Endodermal cell (in vitro differentiated cells): ENCODE data around the gene EBPL. TPM values are rescaled to one million over a fixed set of nuclear protein-coding genes. Genes with fewer than 3 reads are reported as not detected.

Source experiments
- DNase-seq: peaks from one replicate; pipeline ENCODE4 v3.0.0-alpha.2; 2017
- H3K27ac ChIP-seq: 2 replicates; pipeline ENCODE4 v1.5.1; 2013; ENCODE audit warnings: mild to moderate bottlenecking, low read depth, low read length, moderate library complexity
- H3K27me3 ChIP-seq: 2 replicates; pipeline ENCODE4 v1.6.1; 2013; ENCODE audit warnings: mild to moderate bottlenecking, low read length, moderate library complexity; ENCODE audit not compliant: insufficient read depth, control insufficient read depth, poor library complexity, severe bottlenecking
- H3K36me3 ChIP-seq: 2 replicates; pipeline ENCODE4 v1.7.0; 2013; ENCODE audit warnings: mild to moderate bottlenecking, low read length, moderate library complexity; ENCODE audit not compliant: control insufficient read depth, insufficient read depth
- H3K4me1 ChIP-seq: one replicate; pipeline ENCODE4 v1.7.0; 2013; ENCODE audit warnings: low read length; ENCODE audit not compliant: control insufficient read depth, insufficient read depth
- H3K4me3 ChIP-seq: 2 replicates; pipeline ENCODE4 v1.5.1; 2013; ENCODE audit warnings: mild to moderate bottlenecking, low read length, moderate library complexity
- H3K9ac ChIP-seq: 2 replicates; pipeline ENCODE4 v1.6.1; 2013; ENCODE audit warnings: mild to moderate bottlenecking, low read length, moderate library complexity; ENCODE audit not compliant: poor library complexity, severe bottlenecking; ENCODE audit errors: extremely low read depth
- H3K9me3 ChIP-seq: 2 replicates; pipeline ENCODE4 v1.6.1; 2013; ENCODE audit warnings: mild to moderate bottlenecking, low read length, moderate library complexity; ENCODE audit not compliant: control insufficient read depth
- H3K27ac Mint-ChIP-seq: 2 replicates; pipeline ENCODE4 v1.8.0; 2020; ENCODE audit warnings: mixed read lengths
- H3K27me3 Mint-ChIP-seq: 2 replicates; pipeline ENCODE4 v1.8.0; 2021; ENCODE audit warnings: mild to moderate bottlenecking, mixed read lengths; ENCODE audit not compliant: insufficient read depth
- H3K36me3 Mint-ChIP-seq: 2 replicates; pipeline ENCODE4 v1.8.0; 2020; ENCODE audit warnings: low read depth, mixed read lengths
- H3K4me1 Mint-ChIP-seq: 2 replicates; pipeline ENCODE4 v1.8.0; 2020; ENCODE audit warnings: mixed read lengths
- H3K4me3 Mint-ChIP-seq: 2 replicates; pipeline ENCODE4 v1.8.0; 2020; ENCODE audit warnings: mild to moderate bottlenecking, moderate library complexity, mixed read lengths
- H3K9me3 Mint-ChIP-seq: 2 replicates; pipeline ENCODE4 v1.8.0; 2020; ENCODE audit warnings: mild to moderate bottlenecking, mixed read lengths
- CTCF ChIP-seq: fragments of 200-600 bp; sonication (generic); conservative IDR thresholded peaks from 2 replicates; pipeline ENCODE4 v1.5.0; 2021; ENCODE audit warnings: antibody characterized with exemption, mild to moderate bottlenecking
- WGBS, 2 experiments: methylation state at CpG; one replicate each; pipeline versions ENCODE4 v1.1.5 to v1.1.7; 2013; ENCODE audit warnings: missing lambda C conversion rate in 2 of 2, mixed read lengths in 1 of 2; ENCODE audit not compliant: insufficient coverage in 1 of 2, insufficient read length in 1 of 2; 5-methylcytosine and 5-hydroxymethylcytosine counted together
- total RNA-seq, 2 donors: library from RNA; stranded (reverse); fragmentation: NEBNext Ultra II Directional in 1 of 2; extraction: Animal tissue kit (Norgen Biotek cat#: 25700) in 1 of 2; gene quantifications; 2 replicates in 1 of 2; 3 replicates in 1 of 2; pipeline ENCODE4 v1.2.1, GENCODE V29; 2021

Gene EBPL
- total RNA-seq, 2 donors from 2014 or later = 60.2 to 85.2 TPM

- Mint-ChIP-seq H3K27ac (peak within 1 kb of the TSS; percentile 37), H3K27me3 (no peaks in the 10 kb centered on the region), H3K4me3 (peak within 1 kb of the TSS; percentile 18), H3K9me3 (no peaks in the 10 kb centered on the region), H3K4me1 (peaks cover 17% of the 10 kb centered on the region), H3K36me3 (no peaks in the 10 kb centered on the region)
- Histone ChIP-seq H3K36me3 (no peaks in the 10 kb centered on the region), H3K9ac (no peak within 1 kb of the TSS), H3K4me1 (peaks cover 4% of the 10 kb centered on the region), H3K4me3 (no peak within 1 kb of the TSS), H3K27me3 (no peaks in the 10 kb centered on the region), H3K9me3 (no peaks in the 10 kb centered on the region), H3K27ac (no peak within 1 kb of the TSS)
- no peak for TF ChIP-seq CTCF
- 57 to 62% methylated on average over 6 to 17 of the region's 17 CpGs for WGBS, 2 experiments
- peak; percentile 93 for DNase-seq
These were observed 63.2 kb downstream of the EBPL start, which contains the start of gene ARL11 for GRCh38 chr13:49627831-49628652. Gene ARL11, plus strand, starts transcription at chr13:49628507. Its CDS starts 1,941 bp downstream, at chr13:49630448.

- Histone ChIP-seq H3K27ac (no peak overlapping the region), H3K4me1 (peaks cover 3% of the 10 kb centered on the region), H3K36me3 (no peaks in the 10 kb centered on the region), H3K9me3 (no peaks in the 10 kb centered on the region), H3K4me3 (no peak overlapping the region), H3K27me3 (no peaks in the 10 kb centered on the region), H3K9ac (no peak overlapping the region)
- H3K4me1 Mint-ChIP-seq = peaks cover 13% of the 10 kb centered on the region
- no peaks in the 10 kb centered on the region for H3K27me3 Mint-ChIP-seq
- no peaks in the 10 kb centered on the region for H3K9me3 Mint-ChIP-seq
- no peaks in the 10 kb centered on the region for H3K36me3 Mint-ChIP-seq
- no peak overlapping the region for H3K4me3 Mint-ChIP-seq
- DNase-seq = no peak
- 87 to 92% methylated on average over 8 to 12 of the region's 12 CpGs for WGBS, 2 experiments
- no peak for TF ChIP-seq CTCF
- no peak overlapping the region for H3K27ac Mint-ChIP-seq
These were observed 65.8 kb downstream of the EBPL start for GRCh38 chr13:49625392-49626079.

GRCh38 chr13:49624229-49624628 is 67.1 kb downstream of the EBPL start:
- no peak overlapping the region for H3K4me3 ChIP-seq
- Mint-ChIP-seq H3K36me3 (no peaks in the 10 kb centered on the region), H3K4me1 (peaks cover 7% of the 10 kb centered on the region), H3K9me3 (no peaks in the 10 kb centered on the region), H3K27ac (no peak overlapping the region), H3K4me3 (no peak overlapping the region), H3K27me3 (no peaks in the 10 kb centered on the region)
- WGBS, 2 experiments = 87 to 91% methylated on average over 4 to 6 of the region's 6 CpGs
- H3K9me3 ChIP-seq = no peaks in the 10 kb centered on the region
- no peak for DNase-seq
- H3K36me3 ChIP-seq = no peaks in the 10 kb centered on the region
- H3K4me1 ChIP-seq = no peaks in the 10 kb centered on the region
- no peak overlapping the region for H3K27ac ChIP-seq
- H3K9ac ChIP-seq = no peak overlapping the region
- no peaks in the 10 kb centered on the region for H3K27me3 ChIP-seq
- TF ChIP-seq CTCF = no peak
